ENCODE results near the gene DGKE. TPM values are rescaled to one million over a fixed set of nuclear protein-coding genes. Genes with fewer than 3 reads are reported as not detected.
A peak's percentile ranks its signal among the peaks of the same experiment; 100 is the strongest.

DGKE gene
- total RNA-seq, 1 donor from 2014 or later = 85.0 TPM

GRCh38 chr17:56834380-56835263, 671 bp downstream of the DGKE start:
- H3K4me1 ChIP-seq = peaks cover 0 to 16% of the 10 kb centered on the region in 2 donors
- peak in 1 of 2 donors; percentile 72 for DNase-seq (ENCODE audit: low spot score in 2 of 2)

DNA sequence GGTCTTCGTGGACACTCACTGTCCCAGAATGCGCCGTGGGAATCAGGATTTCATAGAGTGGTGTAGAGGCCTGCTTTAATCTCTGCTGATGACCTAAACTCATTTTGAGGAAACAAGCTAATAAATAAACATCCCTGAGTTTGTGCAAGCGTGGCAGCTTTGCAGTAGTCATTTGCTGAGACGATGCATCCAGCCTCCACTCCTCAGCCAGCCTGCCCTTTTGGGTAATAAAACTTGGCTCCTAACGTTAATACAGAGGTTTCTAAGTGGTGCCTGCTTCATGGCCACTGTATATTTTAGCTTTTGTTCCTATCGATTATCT, 1.3 kb downstream of the DGKE start:
- no peaks in the 10 kb centered on the region for H3K9me3 ChIP-seq
- intact Hi-C loops (cut with DNase I) = loop anchor here (10.0 kb wide), 3 partner anchors 250 to 1570 kb away; partner anchors contain the start of genes AKAP1, HLF and TMEM100
- H3K27me3 ChIP-seq = no peaks in the 10 kb centered on the region
- no peak for DNase-seq (ENCODE audit: low spot score in 2 of 2)
- peaks cover 0 to 16% of the 10 kb centered on the region in 2 donors for H3K4me1 ChIP-seq
- H3K36me3 ChIP-seq = no peaks in the 10 kb centered on the region
- H3K4me3 ChIP-seq = peak overlapping the region; percentile 71 to 91
- TF ChIP-seq CTCF (IDR thresholded peaks at IDR 0.05) = no peak
- H3K27ac ChIP-seq = no peak overlapping the region

More at GRCh38 chr17:56834380-56835263, 671 bp downstream of the DGKE start:
- intact Hi-C loops (cut with DNase I) = loop anchor here (5.0 to 10.0 kb wide), 4 partner anchors 250 to 1683 kb away; partner anchors contain the start of genes AKAP1, HLF and TMEM100
- Histone ChIP-seq H3K4me3 (peak overlapping the region; percentile 71 to 91), H3K27ac (peak overlapping the region; percentile 80 to 82), H3K36me3 (no peaks in the 10 kb centered on the region), H3K27me3 (no peaks in the 10 kb centered on the region), H3K9me3 (no peaks in the 10 kb centered on the region)
- peak in 1 of 3 experiments; percentile 7 for TF ChIP-seq CTCF (IDR thresholded peaks at IDR 0.05)

DNA sequence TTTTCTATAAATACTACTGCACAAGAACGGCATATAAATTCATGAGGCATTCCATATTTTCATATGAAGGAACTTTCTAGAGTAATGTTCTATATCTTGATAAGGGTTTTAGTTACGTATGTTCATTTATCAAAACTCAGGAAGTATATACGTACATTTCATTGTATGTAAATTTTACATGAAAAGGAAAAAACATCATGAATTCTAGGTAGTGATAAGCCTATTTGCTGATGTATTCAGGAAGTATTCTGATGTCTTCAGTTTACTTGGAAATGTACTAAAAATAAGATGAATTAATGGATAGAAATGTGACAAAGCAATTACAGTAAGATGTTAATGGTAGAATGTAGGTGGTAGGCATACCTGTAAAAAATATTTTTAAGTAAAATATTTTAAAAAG, 4.7 kb downstream of the DGKE start:
- intact Hi-C loops (cut with DNase I) = loop anchor here (10.0 kb wide), 3 partner anchors 246 to 1574 kb away; partner anchors contain the start of genes AKAP1, HLF and TMEM100
- no peak overlapping the region for H3K27ac ChIP-seq

DNA sequence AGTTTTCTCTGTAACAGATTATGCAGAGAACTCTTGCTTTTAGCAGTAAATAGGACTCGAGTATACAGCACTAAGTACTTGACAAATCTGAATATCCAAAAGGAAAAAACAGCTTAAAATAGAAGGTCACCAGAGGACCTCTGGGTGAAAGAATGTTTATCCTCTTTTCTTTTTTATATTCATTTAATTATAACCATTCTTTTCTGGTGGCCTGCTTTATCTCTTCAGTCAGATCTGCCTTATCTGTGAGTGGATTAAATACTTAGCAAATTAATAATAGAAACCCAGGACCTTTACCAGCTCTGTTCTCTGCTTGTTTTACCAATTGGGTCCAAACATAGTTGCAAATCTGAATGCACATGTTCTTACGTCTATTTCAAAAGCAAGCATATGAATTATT, 8.6 kb downstream of the DGKE start:
- H3K9me3 ChIP-seq = no peaks in the 10 kb centered on the region
- H3K36me3 ChIP-seq = peaks cover 0 to 3% of the 10 kb centered on the region in 2 donors
- no peak for DNase-seq (ENCODE audit: low spot score in 2 of 2)
- H3K27me3 ChIP-seq = no peaks in the 10 kb centered on the region
- H3K4me3 ChIP-seq = no peak overlapping the region
- peaks cover 0 to 3% of the 10 kb centered on the region in 2 donors for H3K4me1 ChIP-seq
- intact Hi-C loops (cut with DNase I) = no loop called here
- TF ChIP-seq CTCF (IDR thresholded peaks at IDR 0.05) = no peak
- no peak overlapping the region for H3K27ac ChIP-seq

More for the DNA sequence above, 4.7 kb downstream of the DGKE start:
- DNase-seq (ENCODE audit: low spot score in 2 of 2) = no peak
- Histone ChIP-seq H3K4me1 (peaks cover 0 to 14% of the 10 kb centered on the region in 2 donors), H3K27me3 (no peaks in the 10 kb centered on the region), H3K4me3 (no peak overlapping the region), H3K9me3 (no peaks in the 10 kb centered on the region), H3K36me3 (no peaks in the 10 kb centered on the region)
- no peak for TF ChIP-seq CTCF (IDR thresholded peaks at IDR 0.05)

DNA sequence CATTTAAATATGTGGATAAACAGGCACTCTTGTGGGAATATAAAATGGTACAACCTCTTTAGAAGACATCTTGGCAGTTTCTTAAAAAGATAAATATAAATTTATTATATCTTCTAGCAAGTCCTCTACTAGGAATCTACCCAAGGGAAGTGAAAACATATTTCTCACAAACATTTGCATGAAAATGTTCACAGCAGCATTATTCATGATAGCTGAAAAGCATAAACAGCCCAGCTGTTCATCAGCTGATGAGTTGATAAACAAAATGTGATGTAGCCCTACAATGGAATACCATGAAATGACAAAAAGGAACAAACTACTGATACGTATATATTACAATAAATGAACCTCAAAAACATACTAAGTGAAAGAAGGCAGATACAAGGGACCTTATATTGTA, 12.0 kb downstream of the DGKE start:
- Histone ChIP-seq H3K36me3 (peaks cover 7 to 33% of the 10 kb centered on the region in 2 donors), H3K27me3 (no peaks in the 10 kb centered on the region), H3K4me1 (peaks cover 0 to 3% of the 10 kb centered on the region in 2 donors), H3K27ac (no peak overlapping the region), H3K9me3 (no peaks in the 10 kb centered on the region), H3K4me3 (no peak overlapping the region)
- no peak for DNase-seq (ENCODE audit: low spot score in 2 of 2)
- TF ChIP-seq CTCF (IDR thresholded peaks at IDR 0.05) = no peak
- intact Hi-C loops (cut with DNase I) = no loop called here

Measured in ascending aorta (tissue), 2 donors.